ENCODE results near the gene MRPS16.

GRCh38 chr10:73206385-73206784 lies 46.1 kb downstream of the MRPS16 start:
- TF ChIP-seq EZH2phosphoT487 (IDR thresholded peaks at IDR 0.05; ENCODE audit: low read depth, severe bottlenecking, unreplicated experiment), result no peak
- TF ChIP-seq, protein P1, sequence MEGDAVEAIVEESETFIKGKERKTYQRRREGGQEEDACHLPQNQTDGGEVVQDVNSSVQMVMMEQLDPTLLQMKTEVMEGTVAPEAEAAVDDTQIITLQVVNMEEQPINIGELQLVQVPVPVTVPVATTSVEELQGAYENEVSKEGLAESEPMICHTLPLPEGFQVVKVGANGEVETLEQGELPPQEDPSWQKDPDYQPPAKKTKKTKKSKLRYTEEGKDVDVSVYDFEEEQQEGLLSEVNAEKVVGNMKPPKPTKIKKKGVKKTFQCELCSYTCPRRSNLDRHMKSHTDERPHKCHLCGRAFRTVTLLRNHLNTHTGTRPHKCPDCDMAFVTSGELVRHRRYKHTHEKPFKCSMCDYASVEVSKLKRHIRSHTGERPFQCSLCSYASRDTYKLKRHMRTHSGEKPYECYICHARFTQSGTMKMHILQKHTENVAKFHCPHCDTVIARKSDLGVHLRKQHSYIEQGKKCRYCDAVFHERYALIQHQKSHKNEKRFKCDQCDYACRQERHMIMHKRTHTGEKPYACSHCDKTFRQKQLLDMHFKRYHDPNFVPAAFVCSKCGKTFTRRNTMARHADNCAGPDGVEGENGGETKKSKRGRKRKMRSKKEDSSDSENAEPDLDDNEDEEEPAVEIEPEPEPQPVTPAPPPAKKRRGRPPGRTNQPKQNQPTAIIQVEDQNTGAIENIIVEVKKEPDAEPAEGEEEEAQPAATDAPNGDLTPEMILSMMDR (IDR thresholded peaks at IDR 0.05; ENCODE audit: poor library complexity), result no peak

Data from hepatocyte (in vitro differentiated cells).